ENCODE measurements around the gene ZDHHC13.

The ZDHHC13 gene

GRCh38 chr11:19116971-19117759, at the start of gene ZDHHC13:
Gene ZDHHC13 (plus strand): TSS chr11:19117168. CDS start chr11:19117250, 82 bp downstream.
- FAIRE-seq: no peak

GRCh38 chr11:19071255-19071654, 45.7 kb upstream of the ZDHHC13 start:
- FAIRE-seq: peak; percentile 76

- FAIRE-seq: no peak
Observed at GRCh38 chr11:19072464-19072863, 44.5 kb upstream of the ZDHHC13 start.

- no peak for FAIRE-seq
Observed at GRCh38 chr11:19073454-19074415, 43.2 kb upstream of the ZDHHC13 start.

- no peak for FAIRE-seq
Observed at GRCh38 chr11:19075636-19076035, 41.3 kb upstream of the ZDHHC13 start.

GRCh38 chr11:19076744-19077589, 40.0 kb upstream of the ZDHHC13 start:
- FAIRE-seq: peak; percentile 75

- no peak for FAIRE-seq
Observed at GRCh38 chr11:19077965-19078364, 39.0 kb upstream of the ZDHHC13 start.

- FAIRE-seq: no peak
Observed at GRCh38 chr11:19079643-19080440, 37.1 kb upstream of the ZDHHC13 start.

GRCh38 chr11:19080579-19080993, 36.4 kb upstream of the ZDHHC13 start:
- no peak for FAIRE-seq

- FAIRE-seq: no peak
Observed at GRCh38 chr11:19083166-19083565, 33.8 kb upstream of the ZDHHC13 start.

GRCh38 chr11:19084661-19085315, 32.2 kb upstream of the ZDHHC13 start:
- FAIRE-seq: no peak

- FAIRE-seq: no peak
Observed at GRCh38 chr11:19087658-19088057, 29.3 kb upstream of the ZDHHC13 start.

GRCh38 chr11:19088791-19089190, 28.2 kb upstream of the ZDHHC13 start:
- FAIRE-seq: no peak

- no peak for FAIRE-seq
Observed at GRCh38 chr11:19089421-19089820, 27.5 kb upstream of the ZDHHC13 start.

- FAIRE-seq: no peak
Observed at GRCh38 chr11:19091366-19091765, 25.6 kb upstream of the ZDHHC13 start.

GRCh38 chr11:19092342-19092741, 24.6 kb upstream of the ZDHHC13 start:
- FAIRE-seq: no peak

GRCh38 chr11:19092850-19093249, 24.1 kb upstream of the ZDHHC13 start:
- FAIRE-seq: no peak

GRCh38 chr11:19093976-19094375, 23.0 kb upstream of the ZDHHC13 start:
- FAIRE-seq: no peak

GRCh38 chr11:19094859-19095258, 22.1 kb upstream of the ZDHHC13 start:
- no peak for FAIRE-seq

GRCh38 chr11:19099093-19099492, 17.9 kb upstream of the ZDHHC13 start:
- FAIRE-seq: no peak

- FAIRE-seq: no peak
Observed at GRCh38 chr11:19100885-19101284, 16.1 kb upstream of the ZDHHC13 start.
